ENCODE data around the gene OR8D2.
"Not testable (repeated sequence)": the region's sequence is repeated elsewhere in the genome, so short reads cannot be mapped to it uniquely, and the experiment has no call there.

Gene OR8D2

GRCh38 chr11:124285610-124286344 is 34.2 kb downstream of the OR8D2 start:
- no peak for DNase-seq (ENCODE audit: low spot score)

- no peak for DNase-seq (ENCODE audit: low spot score)
These were observed 41.7 kb downstream of the OR8D2 start for GRCh38 chr11:124278261-124278660.

GRCh38 chr11:124277804-124278203 is 42.2 kb downstream of the OR8D2 start:
- no peak for DNase-seq (ENCODE audit: low spot score)

GRCh38 chr11:124277207-124277606 is 42.8 kb downstream of the OR8D2 start:
- DNase-seq (ENCODE audit: low spot score), result no peak

- DNase-seq (ENCODE audit: low spot score), result no peak
These were observed 43.9 kb downstream of the OR8D2 start for GRCh38 chr11:124276081-124276480.

GRCh38 chr11:124274000-124274399 is 46.0 kb downstream of the OR8D2 start:
- no peak for DNase-seq (ENCODE audit: low spot score)

- DNase-seq (ENCODE audit: low spot score), result not testable (repeated sequence)
These were observed 49.1 kb downstream of the OR8D2 start for GRCh38 chr11:124270886-124271285.

Measured in hematopoietic multipotent progenitor cell treated with erythropoietin and hydrocortisone succinate and interleukin-3 and kit ligand, for 15 days (in vitro differentiated cells).